IMR-90 (cell line): ENCODE results near the gene ALDH1L2. TPM values are rescaled to one million over a fixed set of nuclear protein-coding genes. Genes with fewer than 3 reads are reported as not detected.

Experiments
- ATAC-seq: fragments of 200-7000 bp; cut with Tn5 transposase; 2 replicates; pipeline ENCODE4 v1.9.1; 2020; ENCODE audit warnings: low read depth, mild to moderate bottlenecking, moderate library complexity
- BruUV-seq: library from RNA; stranded (reverse); fragments of 400-500 nt; replicated peaks from 2 replicates; lab custom pipeline; 2021; lab: Mats Ljungman, UMichigan
- CTCF ChIA-PET: fragments of 300-600 bp; formaldehyde crosslinking; extraction: SDS; loops from one replicate; lab custom pipeline; 2021; ENCODE audit warnings: antibody characterized with exemption; lab: Yijun Ruan, JAX
- POLR2A ChIA-PET: fragments of 300-600 bp; sonication (Branson Sonifier 250); formaldehyde crosslinking; loops from one replicate; lab custom pipeline; 2022; ENCODE audit warnings: antibody characterized with exemption; ENCODE audit not compliant: unreplicated experiment; lab: Charles Lee
- DNase-seq: peaks from one replicate; pipeline ENCODE4 v3.0.0; 2013
- H2AFZ ChIP-seq: replicated peaks from 2 replicates; pipeline ENCODE3; 2013; ENCODE audit warnings: low read length, mild to moderate bottlenecking; ENCODE audit not compliant: poor library complexity
- H2AK5ac ChIP-seq: 2 replicates; pipeline ENCODE4 v1.6.1; 2013; ENCODE audit warnings: low read depth, low read length, inconsistent platforms
- H2AK9ac ChIP-seq: replicated peaks from 2 replicates; pipeline ENCODE3; 2013; ENCODE audit warnings: mild to moderate bottlenecking, low read depth, low read length, moderate library complexity; ENCODE audit not compliant: poor library complexity
- H2BK120ac ChIP-seq: 2 replicates; pipeline ENCODE4 v1.6.1; 2013; ENCODE audit warnings: low read depth, low read length, inconsistent platforms
- H2BK15ac ChIP-seq: 3 replicates; pipeline ENCODE4 v1.6.1; 2013; ENCODE audit warnings: low read depth, low read length, inconsistent platforms
- H2BK20ac ChIP-seq: 2 replicates; pipeline ENCODE4 v1.6.1; 2013; ENCODE audit warnings: low read depth, mild to moderate bottlenecking, inconsistent platforms, low read length, moderate library complexity
- H2BK5ac ChIP-seq: 2 replicates; pipeline ENCODE4 v1.6.1; 2013; ENCODE audit warnings: mild to moderate bottlenecking, low read depth, low read length, inconsistent platforms; ENCODE audit not compliant: poor library complexity, severe bottlenecking
- H3K14ac ChIP-seq: replicated peaks from 2 replicates; pipeline ENCODE4 v1.6.1; 2013; ENCODE audit warnings: low read depth, low read length, inconsistent platforms
- H3K18ac ChIP-seq: 2 replicates; pipeline ENCODE4 v1.6.1; 2013; ENCODE audit warnings: low read depth, low read length, control low read depth
- H3K23ac ChIP-seq: 2 replicates; pipeline ENCODE4 v1.6.1; 2013; ENCODE audit warnings: low read depth, low read length, inconsistent platforms
- H3K27ac ChIP-seq: 2 replicates; pipeline ENCODE4 v1.5.1; 2013; ENCODE audit warnings: mild to moderate bottlenecking, control low read depth, low read length; ENCODE audit not compliant: insufficient read depth
- H3K27me3 ChIP-seq: 2 replicates; pipeline ENCODE4 v1.6.1; 2013; ENCODE audit warnings: low read length; ENCODE audit not compliant: control insufficient read depth, insufficient read depth
- H3K36me3 ChIP-seq: 2 replicates; pipeline ENCODE4 v1.6.1; 2013; ENCODE audit warnings: low read length, mixed read lengths; ENCODE audit not compliant: control insufficient read depth, insufficient read depth
- H3K4ac ChIP-seq: 2 replicates; pipeline ENCODE4 v1.6.1; 2013; ENCODE audit warnings: low read depth, low read length, inconsistent platforms
- H3K4me1 ChIP-seq: 2 replicates; pipeline ENCODE4 v1.6.1; 2013; ENCODE audit warnings: low read length, mixed read lengths; ENCODE audit not compliant: control insufficient read depth, insufficient read depth
- H3K4me2 ChIP-seq: 2 replicates; pipeline ENCODE4 v1.6.1; 2013; ENCODE audit warnings: low read depth, mild to moderate bottlenecking, control low read depth, low read length, moderate library complexity
- H3K4me3 ChIP-seq: 2 replicates; pipeline ENCODE4 v1.5.1; 2013; ENCODE audit warnings: low read depth, mild to moderate bottlenecking, control low read depth, low read length, moderate library complexity; ENCODE audit not compliant: insufficient read depth
- H3K56ac ChIP-seq: 2 replicates; pipeline ENCODE4 v1.6.1; 2013; ENCODE audit warnings: low read length, inconsistent platforms; ENCODE audit not compliant: insufficient read depth; ENCODE audit errors: extremely low read depth
- H3K79me1 ChIP-seq, 2 experiments: 2 replicates each; pipeline ENCODE4 v1.6.1; 2013; ENCODE audit warnings: low read length in 2 of 2, inconsistent platforms in 1 of 2, low read depth in 1 of 2
- H3K9ac ChIP-seq: 2 replicates; pipeline ENCODE4 v1.6.1; 2013; ENCODE audit warnings: low read depth, low read length, control low read depth
- H3K9me1 ChIP-seq: 2 replicates; pipeline ENCODE4 v1.6.1; 2013; ENCODE audit warnings: low read length, inconsistent platforms; ENCODE audit not compliant: insufficient read depth
- H3K9me3 ChIP-seq: 2 replicates; pipeline ENCODE4 v1.6.1; 2013; ENCODE audit warnings: low read length; ENCODE audit not compliant: control insufficient read depth, insufficient read depth
- H4K20me1 ChIP-seq: 2 replicates; pipeline ENCODE4 v1.6.1; 2013; ENCODE audit warnings: low read length, inconsistent platforms; ENCODE audit not compliant: insufficient read depth
- H4K5ac ChIP-seq: 2 replicates; pipeline ENCODE4 v1.6.1; 2013; ENCODE audit warnings: mild to moderate bottlenecking, low read depth, low read length, control low read depth
- H4K8ac ChIP-seq, 2 experiments: 2 replicates each; pipeline ENCODE4 v1.6.1; 2013; ENCODE audit warnings: low read depth in 2 of 2, low read length in 2 of 2, control low read depth in 1 of 2, inconsistent platforms in 1 of 2
- H4K91ac ChIP-seq: 2 replicates; pipeline ENCODE4 v1.6.1; 2013; ENCODE audit warnings: low read depth, low read length, inconsistent platforms; ENCODE audit not compliant: insufficient read depth
- BHLHE40 ChIP-seq: fragments of 150-350 bp; IDR thresholded peaks from 2 replicates; pipeline ENCODE4 v1.6.1; 2016; ENCODE audit warnings: mild to moderate bottlenecking, low read depth, low read length
- CEBPB ChIP-seq: IDR thresholded peaks from 2 replicates; pipeline ENCODE4 v1.6.1; 2012; ENCODE audit warnings: low read depth, low read length, improper control_type of control experiment
- CHD1 ChIP-seq: IDR thresholded peaks from 2 replicates; pipeline ENCODE4 v1.6.1; 2012; ENCODE audit warnings: low read depth, low read length, improper control_type of control experiment
- CTCF ChIP-seq: conservative IDR thresholded peaks from 2 replicates; pipeline ENCODE4 v1.5.1; 2012; ENCODE audit warnings: mild to moderate bottlenecking, low read depth, low read length, improper control_type of control experiment
- ELK1 ChIP-seq: fragments of 150-350 bp; IDR thresholded peaks from 2 replicates; pipeline ENCODE4 v1.6.1; 2016; ENCODE audit warnings: low read depth, mild to moderate bottlenecking, low read length, moderate library complexity, borderline replicate concordance
- FOS ChIP-seq: fragments of 150-350 bp; IDR thresholded peaks from 2 replicates; pipeline ENCODE4 v1.6.1; 2016; ENCODE audit warnings: low read depth, low read length
- MAFK ChIP-seq: IDR thresholded peaks from 2 replicates; pipeline ENCODE4 v1.6.1; 2012; ENCODE audit warnings: low read depth, low read length, improper control_type of control experiment
- MAZ ChIP-seq: IDR thresholded peaks from 2 replicates; pipeline ENCODE4 v1.6.1; 2012; ENCODE audit warnings: low read depth, mild to moderate bottlenecking, low read length, improper control_type of control experiment, moderate library complexity, borderline replicate concordance
- MXI1 ChIP-seq: IDR thresholded peaks from 2 replicates; pipeline ENCODE4 v1.6.1; 2012; ENCODE audit warnings: low read depth, mild to moderate bottlenecking, low read length, moderate library complexity, borderline replicate concordance
- NFE2L2 ChIP-seq: fragments of 150-350 bp; IDR thresholded peaks from 2 replicates; pipeline ENCODE4 v1.6.1; 2016; ENCODE audit warnings: low read depth, mild to moderate bottlenecking, low read length
- POLR2A ChIP-seq: IDR thresholded peaks from 2 replicates; pipeline ENCODE4 v1.6.1; 2012; ENCODE audit warnings: mild to moderate bottlenecking, low read depth, low read length
- RAD21 ChIP-seq: IDR thresholded peaks from 2 replicates; pipeline ENCODE4 v1.6.1; 2012; ENCODE audit warnings: low read length, improper control_type of control experiment
- RCOR1 ChIP-seq: IDR thresholded peaks from 2 replicates; pipeline ENCODE4 v1.6.1; 2012; ENCODE audit warnings: mild to moderate bottlenecking, low read length, improper control_type of control experiment; ENCODE audit not compliant: insufficient replicate concordance
- RFX5 ChIP-seq: IDR thresholded peaks from 2 replicates; pipeline ENCODE4 v1.8.0; 2012; ENCODE audit warnings: low read depth, mild to moderate bottlenecking, low read length, moderate library complexity
- SMC3 ChIP-seq: fragments of 150-350 bp; IDR thresholded peaks from 2 replicates; pipeline ENCODE4 v1.6.1; 2016; ENCODE audit warnings: low read depth, mild to moderate bottlenecking, antibody characterized with exemption, low read length, moderate library complexity
- USF2 ChIP-seq: fragments of 150-350 bp; IDR thresholded peaks from 2 replicates; pipeline ENCODE4 v1.6.1; 2017; ENCODE audit warnings: mild to moderate bottlenecking, antibody characterized with exemption, low read length, low read depth
- whole genome bisulfite sequencing, 2 experiments: methylation state at CpG; one replicate each; pipeline versions ENCODE4 v1.1.5 to v1.1.7; 2013; ENCODE audit warnings: missing lambda C conversion rate in 2 of 2; ENCODE audit not compliant: insufficient read length in 1 of 2; ENCODE audit errors: extremely low coverage in 2 of 2; 5-methylcytosine and 5-hydroxymethylcytosine counted together
- dilution Hi-C: fragments of 300-500 bp; cut with HindIII; formaldehyde crosslinking; loops from one replicate; pipeline ENCODE4 v1.14.3; 2018; ENCODE audit warnings: low sequenced_read_pairs; ENCODE audit not compliant: unreplicated experiment
- in situ Hi-C: fragments of 300-500 bp; cut with MboI; formaldehyde crosslinking; loops from 3 replicates; pipeline ENCODE4 v1.14.3; 2019; ENCODE audit warnings: low sequenced_read_pairs, inconsistent platforms, mixed read lengths
- intact Hi-C: fragments of 100-400 bp; cut with micrococcal nuclease; formaldehyde crosslinking; loops from 2 replicates; pipeline ENCODE4 v1.10.0; 2022
- polyA plus RNA-seq, 3 experiments: library from polyadenylated mRNA; depleted of rRNA; stranded (reverse); fragments of >200 nt; gene quantifications; 2 replicates each; pipeline ENCODE4 v1.2.3, GENCODE V29; 2012; ENCODE audit warnings: low replicate concordance in 1 of 3
- total RNA-seq: library from RNA; depleted of rRNA; stranded (reverse); fragments of >200 nt; gene quantifications from 2 replicates; pipeline ENCODE4 v1.2.3, GENCODE V29; 2012

Gene ALDH1L2
- total and polyA plus RNA-seq, 2 of the 4 experiments (the other 2 are of a cell fraction), result 21.1 to 22.8 TPM

- no peak overlapping the region for H2AK5ac ChIP-seq
- no peak overlapping the region for H2AK9ac ChIP-seq
- no peak overlapping the region for H2BK120ac ChIP-seq
- CTCF ChIA-PET, result interaction anchor here (1.0 kb wide), 1 partner anchor 12 kb away, joined by 3 read pairs; no protein-coding TSS in a partner anchor
- no peaks in the 10 kb centered on the region for H3K4me1 ChIP-seq
- H3K27ac ChIP-seq, result no peak overlapping the region
- H3K9ac ChIP-seq, result no peak overlapping the region
- no peaks in the 10 kb centered on the region for H3K79me1 ChIP-seq
- dilution Hi-C loops (no loop called here), in situ Hi-C loops (no loop called here), intact Hi-C loops (no loop called here)
- no peak overlapping the region for H3K14ac ChIP-seq
- H3K4me2 ChIP-seq, result no peak overlapping the region
- no peak overlapping the region for H2BK20ac ChIP-seq
- no peak overlapping the region for H3K4ac ChIP-seq
- H4K8ac ChIP-seq, result no peak overlapping the region
- no peaks in the 10 kb centered on the region for H4K20me1 ChIP-seq
- no peak overlapping the region for H3K4me3 ChIP-seq
- H2BK5ac ChIP-seq, result no peak overlapping the region
- no peak overlapping the region for H4K5ac ChIP-seq
- no peak overlapping the region for H3K23ac ChIP-seq
- no TSS peak for BruUV-seq
- no peak for TF ChIP-seq RCOR1
- TF ChIP-seq MAFK, result no peak
- no peak for TF ChIP-seq FOS
- TF ChIP-seq MAZ, result no peak
- TF ChIP-seq RAD21, result no peak
- TF ChIP-seq CHD1, result no peak
- TF ChIP-seq SMC3, result no peak
- TF ChIP-seq RFX5, result no peak
- TF ChIP-seq NFE2L2, result no peak
- TF ChIP-seq USF2, result no peak
- no peak for TF ChIP-seq CEBPB
- TF ChIP-seq BHLHE40, result no peak
- TF ChIP-seq CTCF, result no peak
- TF ChIP-seq MXI1, result no peak
- TF ChIP-seq POLR2A, result no peak
- no peak for TF ChIP-seq ELK1
- 63% methylated on average over 2 of the region's 5 CpGs; no CpG with 5 or more reads in 1 of the 2 experiments for WGBS, 2 experiments
- no peak overlapping the region for H2BK15ac ChIP-seq
- H3K18ac ChIP-seq, result no peak overlapping the region
- DNase-seq (no peak), ATAC-seq (no peak)
- 0 out of 2 replicates have a peak, but pooled peaks cover 3% of the 10 kb centered on the region for H3K9me1 ChIP-seq
- H3K36me3 ChIP-seq, result no peaks in the 10 kb centered on the region
- POLR2A ChIA-PET, result no interaction called here
- peaks cover 2% of the 10 kb centered on the region; the same call in 1 of the 2 replicates for H3K27me3 ChIP-seq
- no peak overlapping the region for H4K91ac ChIP-seq
- H3K56ac ChIP-seq, result no peak overlapping the region
- no peaks in the 10 kb centered on the region for H3K9me3 ChIP-seq
- H2AFZ ChIP-seq, result no peak overlapping the region
Observed at GRCh38 chr12:104971306-104971705, 113.0 kb downstream of the ALDH1L2 start.
